ENCODE results near the gene RAB3D. TPM values are rescaled to one million over a fixed set of nuclear protein-coding genes. Genes with fewer than 3 reads are reported as not detected.

The RAB3D gene
- total and polyA plus RNA-seq, 10 of the 15 experiments (the other 5 are each of a cell fraction or from before 2014, with no cell fraction given) = 1.1 to 15.7 (median 6.2) TPM

DNA sequence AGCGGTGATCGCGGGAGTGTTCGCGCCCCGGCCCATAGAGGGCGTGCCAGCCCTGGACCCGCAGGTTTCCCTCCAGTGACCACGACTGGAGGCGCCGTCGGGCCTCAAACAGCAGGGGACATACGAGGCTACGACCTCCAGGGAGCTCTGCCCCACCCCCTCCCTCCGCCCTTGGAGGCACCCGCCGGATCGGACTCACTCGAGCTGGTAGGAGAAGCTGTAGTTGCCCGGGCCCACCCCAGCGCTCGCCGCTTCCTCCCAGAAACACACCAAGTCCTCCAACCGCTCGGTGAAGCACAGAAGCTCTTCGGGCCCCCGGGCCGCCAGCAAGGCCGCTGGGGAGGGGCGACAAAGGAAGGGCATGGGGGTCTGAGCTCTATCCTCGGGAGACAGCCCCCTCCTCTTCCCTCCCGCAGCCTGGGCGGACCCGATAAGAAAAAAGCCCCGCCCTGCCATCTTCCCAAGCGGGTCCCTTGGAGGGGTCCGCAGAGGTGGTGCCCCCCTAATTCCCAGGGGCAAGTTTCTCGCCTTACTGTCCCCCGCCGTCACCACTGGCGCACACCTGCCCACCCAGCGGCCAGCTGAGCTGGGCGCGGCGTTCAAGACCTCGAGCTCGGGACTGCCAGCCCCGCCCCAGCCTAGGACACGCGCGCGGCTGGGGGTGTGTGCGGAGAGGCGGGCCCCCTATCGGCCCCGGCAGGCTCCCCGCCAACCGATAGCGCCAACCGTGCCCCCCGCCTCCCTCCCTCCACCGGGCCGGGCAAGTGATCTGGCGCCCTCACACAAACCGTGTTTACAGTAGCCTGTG is 43.6 kb upstream of the RAB3D start (continued):
- TF ChIP-seq, protein P1, sequence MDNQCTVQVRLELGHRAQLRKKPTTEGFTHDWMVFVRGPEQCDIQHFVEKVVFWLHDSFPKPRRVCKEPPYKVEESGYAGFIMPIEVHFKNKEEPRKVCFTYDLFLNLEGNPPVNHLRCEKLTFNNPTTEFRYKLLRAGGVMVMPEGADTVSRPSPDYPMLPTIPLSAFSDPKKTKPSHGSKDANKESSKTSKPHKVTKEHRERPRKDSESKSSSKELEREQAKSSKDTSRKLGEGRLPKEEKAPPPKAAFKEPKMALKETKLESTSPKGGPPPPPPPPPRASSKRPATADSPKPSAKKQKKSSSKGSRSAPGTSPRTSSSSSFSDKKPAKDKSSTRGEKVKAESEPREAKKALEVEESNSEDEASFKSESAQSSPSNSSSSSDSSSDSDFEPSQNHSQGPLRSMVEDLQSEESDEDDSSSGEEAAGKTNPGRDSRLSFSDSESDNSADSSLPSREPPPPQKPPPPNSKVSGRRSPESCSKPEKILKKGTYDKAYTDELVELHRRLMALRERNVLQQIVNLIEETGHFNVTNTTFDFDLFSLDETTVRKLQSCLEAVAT (IDR thresholded peaks at IDR 0.05) = no peak
- TF ChIP-seq KLF5 (IDR thresholded peaks at IDR 0.05; ENCODE audit: partially characterized antibody) (no peak), IKZF1 (conservative IDR thresholded peaks at IDR 0.05) (peak; percentile 66), JUNB (IDR thresholded peaks at IDR 0.05) (no peak), ZSCAN29 (IDR thresholded peaks at IDR 0.05) (no peak), ZNF384 (IDR thresholded peaks at IDR 0.05; ENCODE audit: borderline replicate concordance, low read depth, low read length) (no peak), RAD51 (IDR thresholded peaks at IDR 0.05) (no peak), GATAD2B (conservative IDR thresholded peaks at IDR 0.05; ENCODE audit: low read depth) (no peak), RBBP5 (conservative IDR thresholded peaks at IDR 0.05) (no peak), PAX5 (IDR thresholded peaks at IDR 0.05; ENCODE audit: borderline replicate concordance, low read depth, low read length) (peak; percentile 71), FOXM1 (IDR thresholded peaks at IDR 0.05; ENCODE audit: low read depth, low read length) (0 out of 2 replicates have a peak, but pooled peaks have one; percentile 24), SMAD1 (IDR thresholded peaks at IDR 0.05; ENCODE audit: low read depth, partially characterized antibody) (no peak), CEBPB (IDR thresholded peaks at IDR 0.05; ENCODE audit: borderline replicate concordance in 1 of 2, low read depth in 2 of 2, low read length in 2 of 2) (no peak), BHLHE40 (IDR thresholded peaks at IDR 0.05; ENCODE audit: borderline replicate concordance in 1 of 2, low read depth in 2 of 2, low read length in 1 of 2) (peak; percentile 16 to 37; a peak in 1 of 4 replicates), ZNF217 (IDR thresholded peaks at IDR 0.05) (no peak), MEF2B (IDR thresholded peaks at IDR 0.05; ENCODE audit: partially characterized antibody, poor library complexity, severe bottlenecking) (no peak), CREM (IDR thresholded peaks at IDR 0.05; ENCODE audit: low read depth) (no peak), ATF7 (IDR thresholded peaks at IDR 0.05; ENCODE audit: low read depth) (no peak), SUZ12 (IDR thresholded peaks at IDR 0.05; ENCODE audit: unreplicated experiment) (peak; percentile 63), BCL11A (IDR thresholded peaks at IDR 0.05; ENCODE audit: low read depth, low read length) (no peak), ZNF592 (IDR thresholded peaks at IDR 0.05) (no peak)
- TF ChIP-seq, protein P2, sequence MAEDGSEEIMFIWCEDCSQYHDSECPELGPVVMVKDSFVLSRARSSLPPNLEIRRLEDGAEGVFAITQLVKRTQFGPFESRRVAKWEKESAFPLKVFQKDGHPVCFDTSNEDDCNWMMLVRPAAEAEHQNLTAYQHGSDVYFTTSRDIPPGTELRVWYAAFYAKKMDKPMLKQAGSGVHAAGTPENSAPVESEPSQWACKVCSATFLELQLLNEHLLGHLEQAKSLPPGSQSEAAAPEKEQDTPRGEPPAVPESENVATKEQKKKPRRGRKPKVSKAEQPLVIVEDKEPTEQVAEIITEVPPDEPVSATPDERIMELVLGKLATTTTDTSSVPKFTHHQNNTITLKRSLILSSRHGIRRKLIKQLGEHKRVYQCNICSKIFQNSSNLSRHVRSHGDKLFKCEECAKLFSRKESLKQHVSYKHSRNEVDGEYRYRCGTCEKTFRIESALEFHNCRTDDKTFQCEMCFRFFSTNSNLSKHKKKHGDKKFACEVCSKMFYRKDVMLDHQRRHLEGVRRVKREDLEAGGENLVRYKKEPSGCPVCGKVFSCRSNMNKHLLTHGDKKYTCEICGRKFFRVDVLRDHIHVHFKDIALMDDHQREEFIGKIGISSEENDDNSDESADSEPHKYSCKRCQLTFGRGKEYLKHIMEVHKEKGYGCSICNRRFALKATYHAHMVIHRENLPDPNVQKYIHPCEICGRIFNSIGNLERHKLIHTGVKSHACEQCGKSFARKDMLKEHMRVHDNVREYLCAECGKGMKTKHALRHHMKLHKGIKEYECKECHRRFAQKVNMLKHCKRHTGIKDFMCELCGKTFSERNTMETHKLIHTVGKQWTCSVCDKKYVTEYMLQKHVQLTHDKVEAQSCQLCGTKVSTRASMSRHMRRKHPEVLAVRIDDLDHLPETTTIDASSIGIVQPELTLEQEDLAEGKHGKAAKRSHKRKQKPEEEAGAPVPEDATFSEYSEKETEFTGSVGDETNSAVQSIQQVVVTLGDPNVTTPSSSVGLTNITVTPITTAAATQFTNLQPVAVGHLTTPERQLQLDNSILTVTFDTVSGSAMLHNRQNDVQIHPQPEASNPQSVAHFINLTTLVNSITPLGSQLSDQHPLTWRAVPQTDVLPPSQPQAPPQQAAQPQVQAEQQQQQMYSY (CRISPR knock-in tag; IDR thresholded peaks at IDR 0.05) = no peak

Measured in GM12878 (cell line).